H1 (cell line): ENCODE results near the gene SLC25A48. TPM values are rescaled to one million over a fixed set of nuclear protein-coding genes. Genes with fewer than 3 reads are reported as not detected.

ENCODE experiments used
- CTCF ChIA-PET: fragments of 300-600 bp; sonication (Branson Sonifier 250); formaldehyde crosslinking; loops from one replicate; lab custom pipeline; 2021; ENCODE audit not compliant: partially characterized antibody; lab: Charles Lee
- POLR2A ChIA-PET: fragments of 300-600 bp; sonication (Branson Sonifier 250); formaldehyde crosslinking; loops from one replicate; lab custom pipeline; 2021; ENCODE audit warnings: inconsistent platforms; ENCODE audit not compliant: partially characterized antibody; lab: Charles Lee
- DNase-seq, 2 experiments: peaks; one replicate each; pipeline versions ENCODE4 v3.0.0 to v3.0.0-alpha.2; 2010 to 2022; ENCODE audit warnings: low spot score in 2 of 2, low read depth in 1 of 2, mixed read lengths in 1 of 2
- FAIRE-seq: peaks from 2 replicates; lab custom pipeline; 2011; peaks lifted over from hg19 to GRCh38; lab: Jason Lieb, UNC
- H2AFZ ChIP-seq: 2 replicates; pipeline ENCODE4 v1.8.1; 2012; ENCODE audit warnings: low read length, inconsistent platforms
- H2AK5ac ChIP-seq: 2 replicates; pipeline ENCODE4 v1.6.1; 2013; ENCODE audit warnings: low read depth, low read length
- H2BK120ac ChIP-seq: replicated peaks from 2 replicates; pipeline ENCODE3; 2013; ENCODE audit warnings: low read depth, low read length, inconsistent platforms
- H2BK12ac ChIP-seq: 2 replicates; pipeline ENCODE4 v1.6.1; 2013; ENCODE audit warnings: low read depth, low read length
- H2BK15ac ChIP-seq: 2 replicates; pipeline ENCODE4 v1.6.1; 2013; ENCODE audit warnings: low read length
- H2BK20ac ChIP-seq: 2 replicates; pipeline ENCODE4 v1.6.1; 2013; ENCODE audit warnings: low read length
- H2BK5ac ChIP-seq: 2 replicates; pipeline ENCODE4 v1.6.1; 2013; ENCODE audit warnings: low read depth, low read length
- H3K14ac ChIP-seq: 2 replicates; pipeline ENCODE4 v1.6.1; 2013; ENCODE audit warnings: inconsistent platforms; ENCODE audit not compliant: insufficient read length
- H3K18ac ChIP-seq: 2 replicates; pipeline ENCODE4 v1.6.1; 2013; ENCODE audit warnings: low read length; ENCODE audit errors: extremely low read depth
- H3K23ac ChIP-seq: 2 replicates; pipeline ENCODE4 v1.6.1; 2013; ENCODE audit warnings: inconsistent platforms; ENCODE audit not compliant: insufficient read length
- H3K23me2 ChIP-seq: 2 replicates; pipeline ENCODE4 v1.6.1; 2013; ENCODE audit warnings: low read depth, low read length
- H3K27ac ChIP-seq: 2 replicates; pipeline ENCODE4 v1.6.1; 2011; ENCODE audit warnings: low read depth, low read length, inconsistent platforms
- H3K27me3 ChIP-seq, 4 experiments: replicated peaks in 1 of 4; 1 replicate in 1 of 4; 2 replicates in 3 of 4; pipeline versions ENCODE4 v1.6.1 to v1.8.1; 2011 to 2013; ENCODE audit warnings: low read length in 3 of 4, mild to moderate bottlenecking in 3 of 4, inconsistent platforms in 2 of 4, mixed read lengths in 2 of 4, moderate library complexity in 1 of 4; ENCODE audit not compliant: control insufficient read depth in 3 of 4, insufficient read depth in 3 of 4; ENCODE audit errors: extremely low read depth in 1 of 4
- H3K36me3 ChIP-seq, 4 experiments: 2 replicates each; pipeline versions ENCODE4 v1.6.1 to v1.8.1; 2011 to 2013; ENCODE audit warnings: mild to moderate bottlenecking in 4 of 4, low read length in 3 of 4, moderate library complexity in 2 of 4, control low read depth in 1 of 4, inconsistent platforms in 1 of 4; ENCODE audit not compliant: insufficient read depth in 4 of 4, control insufficient read depth in 2 of 4
- H3K4ac ChIP-seq: replicated peaks from 2 replicates; pipeline ENCODE3; 2013; ENCODE audit warnings: low read length, low read depth, mixed read lengths, inconsistent platforms; ENCODE audit not compliant: insufficient read length
- H3K4me1 ChIP-seq, 4 experiments: replicated peaks in 1 of 4; 1 replicate in 1 of 4; 2 replicates in 3 of 4; pipeline versions ENCODE4 v1.6.1 to v1.8.1; 2011 to 2013; ENCODE audit warnings: low read length in 3 of 4, inconsistent platforms in 2 of 4, mixed read lengths in 1 of 4; ENCODE audit not compliant: insufficient read depth in 4 of 4, control insufficient read depth in 3 of 4
- H3K4me2 ChIP-seq, 2 experiments: 2 replicates each; pipeline versions ENCODE4 v1.6.1 to v1.8.1; 2011 to 2013; ENCODE audit warnings: low read depth in 2 of 2, low read length in 2 of 2, control low read depth in 1 of 2, inconsistent platforms in 1 of 2, mild to moderate bottlenecking in 1 of 2; ENCODE audit not compliant: insufficient read depth in 1 of 2
- H3K4me3 ChIP-seq, 4 experiments: fragments of 200-600, 300-600 bp in 1 of 4; sonication (generic), shearing (Covaris generic), sonication (Bioruptor Twin) in 1 of 4; 2 replicates each; pipeline versions ENCODE4 v1.5.1 to v1.8.1; 2011 to 2016; ENCODE audit warnings: low read length in 4 of 4, low read depth in 3 of 4, control low read depth in 2 of 4, inconsistent platforms in 2 of 4, mild to moderate bottlenecking in 2 of 4, mixed read lengths in 1 of 4, moderate library complexity in 1 of 4; ENCODE audit not compliant: insufficient read depth in 2 of 4; ENCODE audit errors: extremely low read depth in 1 of 4
- H3K56ac ChIP-seq: replicated peaks from 2 replicates; pipeline ENCODE3; 2013; ENCODE audit warnings: low read depth, mild to moderate bottlenecking, mixed read lengths, low read length, inconsistent platforms; ENCODE audit not compliant: insufficient read length
- H3K79me1 ChIP-seq: 2 replicates; pipeline ENCODE4 v1.6.1; 2013; ENCODE audit warnings: low read depth, low read length, control low read depth
- H3K79me2 ChIP-seq, 2 experiments: 2 replicates each; pipeline versions ENCODE4 v1.6.1 to v1.8.1; 2012 to 2013; ENCODE audit warnings: low read length in 2 of 2, mild to moderate bottlenecking in 2 of 2, inconsistent platforms in 1 of 2; ENCODE audit not compliant: insufficient read depth in 2 of 2, control insufficient read depth in 1 of 2
- H3K9ac ChIP-seq, 4 experiments: replicated peaks in 1 of 4; 1 replicate in 1 of 4; 2 replicates in 3 of 4; pipeline versions ENCODE4 v1.6.1 to v1.8.1; 2011 to 2013; ENCODE audit warnings: low read depth in 3 of 4, low read length in 3 of 4, control low read depth in 2 of 4, mild to moderate bottlenecking in 2 of 4, moderate library complexity in 2 of 4, inconsistent platforms in 1 of 4; ENCODE audit errors: extremely low read depth in 1 of 4
- H3K9me3 ChIP-seq, 2 experiments: 2 replicates each; pipeline versions ENCODE4 v1.6.1 to v1.8.1; 2012 to 2013; ENCODE audit warnings: mild to moderate bottlenecking in 2 of 2, moderate library complexity in 2 of 2, control low read depth in 1 of 2, inconsistent platforms in 1 of 2, low read depth in 1 of 2, low read length in 1 of 2, mixed read lengths in 1 of 2; ENCODE audit not compliant: insufficient read depth in 2 of 2
- H4K20me1 ChIP-seq, 2 experiments: replicated peaks in 1 of 2; 2 replicates each; pipeline versions ENCODE3 to v1.8.1; 2011 to 2013; ENCODE audit warnings: inconsistent platforms in 2 of 2, low read length in 2 of 2, mild to moderate bottlenecking in 1 of 2; ENCODE audit not compliant: insufficient read depth in 2 of 2, control insufficient read depth in 1 of 2
- H4K5ac ChIP-seq: 2 replicates; pipeline ENCODE4 v1.6.1; 2013; ENCODE audit warnings: low read length, low read depth, mixed read lengths, inconsistent platforms; ENCODE audit not compliant: insufficient read length
- H4K8ac ChIP-seq: 2 replicates; pipeline ENCODE4 v1.8.0; 2013; ENCODE audit warnings: mild to moderate bottlenecking, moderate library complexity, low read length, inconsistent platforms; ENCODE audit not compliant: insufficient read depth; ENCODE audit errors: extremely low read depth
- H4K91ac ChIP-seq: replicated peaks from 2 replicates; pipeline ENCODE3; 2013; ENCODE audit warnings: low read length, mixed read lengths, inconsistent platforms; ENCODE audit not compliant: insufficient read length
- ATF3 ChIP-seq: IDR thresholded peaks from 2 replicates; pipeline ENCODE4 v1.6.1; 2011; ENCODE audit warnings: low read depth, mild to moderate bottlenecking, low read length; ENCODE audit not compliant: insufficient read depth
- BACH1 ChIP-seq: IDR thresholded peaks from 2 replicates; pipeline ENCODE4 v1.6.1; 2012; ENCODE audit warnings: low read length, improper control_type of control experiment
- CHD2 ChIP-seq: IDR thresholded peaks from 2 replicates; pipeline ENCODE4 v1.6.1; 2012; ENCODE audit warnings: low read length, improper control_type of control experiment
- CTBP2 ChIP-seq: IDR thresholded peaks from 2 replicates; pipeline ENCODE4 v1.7.0; 2011; ENCODE audit warnings: borderline replicate concordance, mild to moderate bottlenecking, moderate library complexity, mixed read lengths, low read length; ENCODE audit not compliant: insufficient read depth, insufficient read length
- POLR2AphosphoS5 ChIP-seq: IDR thresholded peaks from 2 replicates; pipeline ENCODE4 v1.6.1; 2011; ENCODE audit warnings: low read depth, low read length
- SIN3A ChIP-seq, 2 experiments: IDR thresholded peaks in 1 of 2; conservative IDR thresholded peaks in 1 of 2; 2 replicates each; pipeline ENCODE4 v1.6.1; 2011 to 2012; ENCODE audit warnings: low read length in 2 of 2, improper control_type of control experiment in 1 of 2, low read depth in 1 of 2, mild to moderate bottlenecking in 1 of 2
- ZNF274 ChIP-seq: IDR thresholded peaks from 2 replicates; pipeline ENCODE4 v1.7.0; 2012; ENCODE audit warnings: low read length, borderline replicate concordance; ENCODE audit errors: extremely low read depth
- WGBS, 2 experiments: shearing (Covaris generic) in 1 of 2; methylation state at CpG; one replicate each; pipeline versions ENCODE4 v1.1.6 to v1.1.7; 2013 to 2015; ENCODE audit warnings: low lambda C conversion rate in 2 of 2, mixed read lengths in 2 of 2, inconsistent platforms in 1 of 2, low coverage in 1 of 2, missing lambda C conversion rate in 1 of 2; ENCODE audit not compliant: insufficient replicate concordance in 2 of 2, insufficient coverage in 1 of 2, insufficient read length in 1 of 2; ENCODE audit errors: extremely low coverage in 1 of 2, missing lambda C conversion rate in 1 of 2; 5-methylcytosine and 5-hydroxymethylcytosine counted together
- polyA plus RNA-seq, 7 experiments: library from polyadenylated mRNA; depleted of rRNA in 3 of 7; stranded (reverse) in 5 of 7; unstranded in 2 of 7; fragments of >200 nt in 5 of 7; fragments of 200-250 nt in 2 of 7; gene quantifications; 1 replicate in 5 of 7; 2 replicates in 1 of 7; 4 replicates in 1 of 7; pipeline versions ENCODE4 v1.2.1 to v1.2.3, GENCODE V29; 2011 to 2013; ENCODE audit warnings: missing spikeins in 2 of 7, mixed read lengths in 2 of 7
- total RNA-seq: library from RNA; stranded (reverse); fragmentation: NEBNext Ultra II Directional; extraction: Animal tissue kit (Norgen Biotek cat#: 25700); gene quantifications from 2 replicates; pipeline ENCODE4 v1.2.1, GENCODE V29; 2021

SLC25A48 gene
- total and polyA plus RNA-seq, 2 of the 8 experiments (the other 6 are each of a cell fraction or from before 2014, with no cell fraction given): 1.3 to 1.8 TPM

GRCh38 chr5:135831439-135831838 lies 3.0 kb upstream of the SLC25A48 start:
- H2BK5ac ChIP-seq: no peak overlapping the region
- no peaks in the 10 kb centered on the region for H3K79me1 ChIP-seq
- H2BK120ac ChIP-seq: no peak overlapping the region
- no peaks in the 10 kb centered on the region for H3K36me3 ChIP-seq
- no peak overlapping the region; the same call in 1 of the 2 replicates for H4K8ac ChIP-seq
- no peak for FAIRE-seq
- H2BK15ac ChIP-seq: no peak overlapping the region
- no peak overlapping the region for H3K4ac ChIP-seq
- H3K27ac ChIP-seq: no peak overlapping the region
- H2AK5ac ChIP-seq: no peak overlapping the region; the same call in 1 of the 2 replicates
- no peaks in the 10 kb centered on the region for H3K79me2 ChIP-seq
- peaks cover 9% of the 10 kb centered on the region; the same call in 1 of the 2 replicates for H3K23me2 ChIP-seq
- peaks cover 0 to 5% (median 1%) of the 10 kb centered on the region in 4 experiments; a peak in 2 of 7 replicates for H3K4me1 ChIP-seq
- no peak overlapping the region for H2BK12ac ChIP-seq
- peaks cover 8 to 44% (median 32%) of the 10 kb centered on the region in 4 experiments for H3K27me3 ChIP-seq
- H3K4me2 ChIP-seq: no peak overlapping the region
- no peaks in the 10 kb centered on the region for H4K20me1 ChIP-seq
- no peak overlapping the region for H3K4me3 ChIP-seq
- H4K91ac ChIP-seq: no peak overlapping the region
- POLR2A ChIA-PET: no interaction called here
- no peak overlapping the region for H3K56ac ChIP-seq
- no peak overlapping the region for H2AFZ ChIP-seq
- H3K9me3 ChIP-seq: no peaks in the 10 kb centered on the region
- H3K9ac ChIP-seq: no peak overlapping the region
- no peak overlapping the region for H2BK20ac ChIP-seq
- WGBS, 2 experiments: 100% methylated on average over 1 of the region's 1 CpG; no CpG with 5 or more reads in 1 of the 2 experiments
- CTCF ChIA-PET: interaction anchor here (0.7 to 13.3 kb wide), 21 partner anchors 11 to 397 kb away, joined by 3 to 335 read pairs (median 9); no protein-coding TSS in a partner anchor
- no peak overlapping the region for H3K14ac ChIP-seq
- no peak overlapping the region for H4K5ac ChIP-seq
- no peak overlapping the region for H3K18ac ChIP-seq
- no peak overlapping the region for H3K23ac ChIP-seq
- DNase-seq: no peak
- no peak for TF ChIP-seq SIN3A (conservative IDR thresholded peaks at IDR 0.05 in 1 of 2, IDR thresholded peaks at IDR 0.05 in 1 of 2; ENCODE audit: low read depth in 1 of 2, low read length in 2 of 2)
- no peak for TF ChIP-seq POLR2AphosphoS5
- no peak for TF ChIP-seq CTBP2
- no peak for TF ChIP-seq ATF3
- TF ChIP-seq BACH1: no peak
- TF ChIP-seq ZNF274: no peak
- TF ChIP-seq CHD2: no peak
